PC-3 (cell line): Measurements from ENCODE around the gene RUFY4. TPM values are rescaled to one million over a fixed set of nuclear protein-coding genes. Genes with fewer than 3 reads are reported as not detected.

ENCODE experiments used
- ATAC-seq: fragments of 200-7000 bp; cut with Tn5 transposase; 2 replicates; pipeline ENCODE4 v1.9.1; 2020; ENCODE audit warnings: mild to moderate bottlenecking, moderate library complexity
- BruUV-seq: library from RNA; stranded (reverse); fragments of 400-500 nt; replicated peaks from 2 replicates; lab custom pipeline; 2021; lab: Mats Ljungman, UMichigan
- CTCF ChIA-PET: fragments of 300-600 bp; sonication (Branson Sonifier 250); formaldehyde crosslinking; loops from one replicate; lab custom pipeline; 2022; ENCODE audit warnings: antibody characterized with exemption; lab: Charles Lee
- POLR2A ChIA-PET: fragments of 300-600 bp; sonication (Branson Sonifier 250); formaldehyde crosslinking; loops from one replicate; lab custom pipeline; 2022; ENCODE audit warnings: antibody characterized with exemption; ENCODE audit not compliant: unreplicated experiment; lab: Charles Lee
- DNase-seq: peaks from one replicate; pipeline ENCODE4 v3.0.0-alpha.2; 2015
- H2AFZ ChIP-seq: fragments of 300-600 bp; sonication (generic); 2 replicates; pipeline ENCODE4 v1.6.0; 2016; ENCODE audit warnings: antibody characterized with exemption, low read length
- H3F3A ChIP-seq: fragments of 300-600 bp; sonication (generic); one replicate; pipeline ENCODE4 v1.6.0; 2017; ENCODE audit warnings: antibody characterized with exemption, low read length, control low read depth, mild to moderate bottlenecking; ENCODE audit not compliant: unreplicated experiment
- H3K27ac ChIP-seq: fragments of 300-600 bp; sonication (generic); 2 replicates; pipeline ENCODE4 v1.5.1; 2016; ENCODE audit warnings: mild to moderate bottlenecking, low read length
- H3K27me3 ChIP-seq: fragments of 300-600 bp; sonication (generic); 2 replicates; pipeline ENCODE4 v1.6.1; 2016; ENCODE audit warnings: low read length, mixed read lengths
- H3K36me3 ChIP-seq: fragments of 300-600 bp; sonication (generic); 2 replicates; pipeline ENCODE4 v1.6.1; 2016; ENCODE audit warnings: low read depth, mixed run types, low read length, mixed read lengths
- H3K4me1 ChIP-seq: fragments of 300-600 bp; sonication (generic); 2 replicates; pipeline ENCODE4 v1.5.1; 2016; ENCODE audit warnings: low read length; ENCODE audit not compliant: insufficient read depth
- H3K4me2 ChIP-seq: fragments of 300-600 bp; sonication (generic); 2 replicates; pipeline ENCODE4 v1.6.0; 2016; ENCODE audit warnings: low read length
- H3K4me3 ChIP-seq: fragments of 300-600 bp; sonication (generic); 2 replicates; pipeline ENCODE4 v1.5.1; 2016; ENCODE audit warnings: mild to moderate bottlenecking, low read length, mixed read lengths
- H3K79me2 ChIP-seq: fragments of 300-600 bp; sonication (generic); 2 replicates; pipeline ENCODE4 v1.6.1; 2017; ENCODE audit warnings: low read length, mixed read lengths
- H3K9ac ChIP-seq: fragments of 300-600 bp; sonication (generic); 2 replicates; pipeline ENCODE4 v1.6.0; 2016; ENCODE audit warnings: mild to moderate bottlenecking, low read length
- H3K9me2 ChIP-seq: fragments of 300-600 bp; sonication (generic); replicated peaks from 2 replicates; pipeline ENCODE4 v1.6.1; 2016; ENCODE audit warnings: mixed run types, low read length, mixed read lengths
- H3K9me3 ChIP-seq: fragments of 300-600 bp; sonication (generic); 2 replicates; pipeline ENCODE4 v1.6.1; 2016; ENCODE audit warnings: low read length, mixed read lengths
- H4K20me1 ChIP-seq: fragments of 300-600 bp; sonication (generic); 2 replicates; pipeline ENCODE4 v1.6.1; 2016; ENCODE audit warnings: low read length, mixed read lengths
- CTCF ChIP-seq: fragments of 300-600 bp; sonication (generic); conservative IDR thresholded peaks from 2 replicates; pipeline ENCODE4 v1.5.1; 2017; ENCODE audit warnings: antibody characterized with exemption, low read depth, mild to moderate bottlenecking, low read length
- EZH2 ChIP-seq: fragments of 300-600 bp; sonication (generic); IDR thresholded peaks from one replicate; pipeline ENCODE4 v1.6.1; 2017; ENCODE audit warnings: antibody characterized with exemption, mild to moderate bottlenecking, low read length; ENCODE audit not compliant: unreplicated experiment
- EZH2phosphoT487 ChIP-seq: fragments of 300-600 bp; sonication (generic); IDR thresholded peaks from 2 replicates; pipeline ENCODE4 v1.6.1; 2018; ENCODE audit warnings: mild to moderate bottlenecking, antibody characterized with exemption, low read length, borderline replicate concordance
- intact Hi-C: fragments of 100-400 bp; cut with micrococcal nuclease; formaldehyde crosslinking; loops from 2 replicates; pipeline ENCODE4 v1.9.0; 2023
- total RNA-seq: library from RNA; depleted of rRNA; stranded (reverse); fragments of >200 nt; gene quantifications from 2 replicates; pipeline ENCODE4 v1.2.3, GENCODE V29; 2014

RUFY4 gene
- total RNA-seq, 1 experiment from 2014 or later: not detected

DNA sequence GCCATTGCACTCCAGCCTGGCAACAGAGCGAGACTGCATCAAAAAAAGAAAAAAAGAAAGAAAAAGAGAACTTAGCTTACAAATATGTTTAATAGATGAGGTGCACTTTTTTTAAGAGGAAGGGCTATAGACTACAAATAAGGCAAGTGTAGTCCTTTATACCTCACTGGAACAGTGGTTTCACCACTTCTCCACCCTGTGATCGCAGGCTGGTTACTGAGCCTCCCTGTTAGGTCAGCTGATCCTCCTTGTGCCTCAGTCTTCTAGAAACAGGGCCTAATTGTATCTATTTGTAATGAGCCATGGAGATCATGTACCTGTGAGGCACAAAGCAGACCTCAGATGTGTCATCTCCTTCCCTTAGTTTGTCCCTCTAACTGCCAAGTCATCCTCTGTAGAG is 61.3 kb downstream of the RUFY4 start:
- Histone ChIP-seq H3F3A (no peaks in the 10 kb centered on the region), H3K4me3 (no peak overlapping the region), H4K20me1 (no peaks in the 10 kb centered on the region), H3K9ac (no peak overlapping the region), H3K27ac (no peak overlapping the region), H3K4me2 (no peak overlapping the region), H3K27me3 (peaks cover 62% of the 10 kb centered on the region), H3K9me3 (no peaks in the 10 kb centered on the region), H3K79me2 (no peaks in the 10 kb centered on the region), H3K4me1 (no peaks in the 10 kb centered on the region), H2AFZ (no peak overlapping the region), H3K36me3 (no peaks in the 10 kb centered on the region), H3K9me2 (no peaks in the 10 kb centered on the region)
- TF ChIP-seq EZH2phosphoT487 (no peak), CTCF (no peak), EZH2 (no peak)
- ChIA-PET CTCF (interaction anchor here (0.6 kb wide), 1 partner anchor 266 kb away, joined by 3 read pairs; no protein-coding TSS in a partner anchor), POLR2A (no interaction called here)
- DNase-seq (no peak), ATAC-seq (no peak)
- intact Hi-C loops: no loop called here
- no TSS peak for BruUV-seq

GRCh38 chr2:218130822-218131221 is 61.8 kb downstream of the RUFY4 start:
- Histone ChIP-seq H4K20me1 (no peaks in the 10 kb centered on the region), H3K9me3 (no peaks in the 10 kb centered on the region), H3K9ac (no peak overlapping the region), H3K9me2 (no peaks in the 10 kb centered on the region), H3K79me2 (no peaks in the 10 kb centered on the region), H3K27ac (no peak overlapping the region), H3F3A (no peaks in the 10 kb centered on the region), H3K27me3 (peaks cover 62% of the 10 kb centered on the region), H2AFZ (no peak overlapping the region), H3K4me1 (no peaks in the 10 kb centered on the region), H3K4me2 (no peak overlapping the region), H3K36me3 (no peaks in the 10 kb centered on the region), H3K4me3 (no peak overlapping the region)
- intact Hi-C loops: no loop called here
- TF ChIP-seq EZH2phosphoT487 (no peak), CTCF (no peak), EZH2 (no peak)
- ATAC-seq (no peak), DNase-seq (no peak)
- ChIA-PET POLR2A (no interaction called here), CTCF (no interaction called here)
- BruUV-seq: no TSS peak

- BruUV-seq: no TSS peak
These were observed 68.5 kb downstream of the RUFY4 start for GRCh38 chr2:218137514-218137913.

More at GRCh38 chr2:218137514-218137913, 68.5 kb downstream of the RUFY4 start:
- Histone ChIP-seq H3K9me3 (no peaks in the 10 kb centered on the region), H3K36me3 (no peaks in the 10 kb centered on the region), H4K20me1 (no peaks in the 10 kb centered on the region), H3K4me3 (no peak overlapping the region), H3K9ac (no peak overlapping the region), H3F3A (no peaks in the 10 kb centered on the region), H2AFZ (no peak overlapping the region), H3K27me3 (peaks cover 80% of the 10 kb centered on the region), H3K4me2 (no peak overlapping the region), H3K27ac (no peak overlapping the region), H3K9me2 (no peaks in the 10 kb centered on the region), H3K4me1 (no peaks in the 10 kb centered on the region), H3K79me2 (no peaks in the 10 kb centered on the region)
- ChIA-PET POLR2A (no interaction called here), CTCF (no interaction called here)
- TF ChIP-seq EZH2phosphoT487: no peak
- no peak for TF ChIP-seq EZH2
- no peak for TF ChIP-seq CTCF
- intact Hi-C loops: no loop called here
- no peak for ATAC-seq
- DNase-seq: no peak
